Measurements from ENCODE around the gene SLC4A1AP.
A peak's percentile ranks its signal among the peaks of the same experiment; 100 is the strongest.

Gene SLC4A1AP

GRCh38 chr2:27672723-27673486 is 9.2 kb downstream of the SLC4A1AP start:
- TF ChIP-seq GATA2 (IDR thresholded peaks at IDR 0.05; ENCODE audit: low read depth, low read length) (no peak), GATA3 (IDR thresholded peaks at IDR 0.05; ENCODE audit: low read depth, low read length) (no peak)

GRCh38 chr2:27680571-27680970 is 16.9 kb downstream of the SLC4A1AP start:
- TF ChIP-seq GATA3 (IDR thresholded peaks at IDR 0.05; ENCODE audit: low read depth, low read length) (no peak), GATA2 (IDR thresholded peaks at IDR 0.05; ENCODE audit: low read depth, low read length) (no peak)

- TF ChIP-seq GATA2 (IDR thresholded peaks at IDR 0.05; ENCODE audit: low read depth, low read length) (no peak), GATA3 (IDR thresholded peaks at IDR 0.05; ENCODE audit: low read depth, low read length) (no peak)
Measured at GRCh38 chr2:27681841-27682240, 18.2 kb downstream of the SLC4A1AP start.

- no peak for TF ChIP-seq GATA3 (IDR thresholded peaks at IDR 0.05; ENCODE audit: low read depth, low read length)
- no peak for TF ChIP-seq GATA2 (IDR thresholded peaks at IDR 0.05; ENCODE audit: low read depth, low read length)
Measured at GRCh38 chr2:27683390-27684071, 19.8 kb downstream of the SLC4A1AP start.

- TF ChIP-seq GATA3 (IDR thresholded peaks at IDR 0.05; ENCODE audit: low read depth, low read length), result no peak
- TF ChIP-seq GATA2 (IDR thresholded peaks at IDR 0.05; ENCODE audit: low read depth, low read length), result no peak
Measured at GRCh38 chr2:27685577-27685976, 21.9 kb downstream of the SLC4A1AP start.

GRCh38 chr2:27687232-27687631 is 23.5 kb downstream of the SLC4A1AP start:
- TF ChIP-seq GATA2 (IDR thresholded peaks at IDR 0.05; ENCODE audit: low read depth, low read length), result no peak
- TF ChIP-seq GATA3 (IDR thresholded peaks at IDR 0.05; ENCODE audit: low read depth, low read length), result no peak

GRCh38 chr2:27689424-27689823 is 25.7 kb downstream of the SLC4A1AP start:
- TF ChIP-seq GATA2 (IDR thresholded peaks at IDR 0.05; ENCODE audit: low read depth, low read length) (no peak), GATA3 (IDR thresholded peaks at IDR 0.05; ENCODE audit: low read depth, low read length) (no peak)

GRCh38 chr2:27690052-27690451 is 26.4 kb downstream of the SLC4A1AP start:
- TF ChIP-seq GATA2 (IDR thresholded peaks at IDR 0.05; ENCODE audit: low read depth, low read length), result no peak
- TF ChIP-seq GATA3 (IDR thresholded peaks at IDR 0.05; ENCODE audit: low read depth, low read length), result no peak

GRCh38 chr2:27697660-27698059 is 34.0 kb downstream of the SLC4A1AP start:
- no peak for TF ChIP-seq GATA2 (IDR thresholded peaks at IDR 0.05; ENCODE audit: low read depth, low read length)
- TF ChIP-seq GATA3 (IDR thresholded peaks at IDR 0.05; ENCODE audit: low read depth, low read length), result no peak

GRCh38 chr2:27701676-27702075 is 38.0 kb downstream of the SLC4A1AP start:
- TF ChIP-seq GATA2 (IDR thresholded peaks at IDR 0.05; ENCODE audit: low read depth, low read length) (no peak), GATA3 (IDR thresholded peaks at IDR 0.05; ENCODE audit: low read depth, low read length) (no peak)

- no peak for TF ChIP-seq GATA3 (IDR thresholded peaks at IDR 0.05; ENCODE audit: low read depth, low read length)
- TF ChIP-seq GATA2 (IDR thresholded peaks at IDR 0.05; ENCODE audit: low read depth, low read length), result no peak
Measured at GRCh38 chr2:27702302-27702701, 38.6 kb downstream of the SLC4A1AP start.

- TF ChIP-seq GATA3 (IDR thresholded peaks at IDR 0.05; ENCODE audit: low read depth, low read length) (no peak), GATA2 (IDR thresholded peaks at IDR 0.05; ENCODE audit: low read depth, low read length) (peak; percentile 33; the same call in 1 of the 2 replicates)
Measured at GRCh38 chr2:27703638-27704341, 40.1 kb downstream of the SLC4A1AP start.

GRCh38 chr2:27704342-27704876 is 40.7 kb downstream of the SLC4A1AP start:
- no peak for TF ChIP-seq GATA3 (IDR thresholded peaks at IDR 0.05; ENCODE audit: low read depth, low read length)
- TF ChIP-seq GATA2 (IDR thresholded peaks at IDR 0.05; ENCODE audit: low read depth, low read length), result no peak
